Esophagus muscularis mucosa (tissue), 4 donors: ENCODE results near the gene RNASEH1. TPM values are rescaled to one million over a fixed set of nuclear protein-coding genes. Genes with fewer than 3 reads are reported as not detected.
A peak's percentile ranks its signal among the peaks of the same experiment; 100 is the strongest.
"Not testable (repeated sequence)": the region's sequence is repeated elsewhere in the genome, so short reads cannot be mapped to it uniquely, and the experiment has no call there.

ENCODE experiments used
- DNase-seq: peaks from one replicate; pipeline ENCODE4 v3.0.0-alpha.2; 2017; ENCODE audit errors: extremely low spot score
- H3K27ac ChIP-seq, 4 donors: fragments of 200-600 bp; sonication (generic); replicated peaks in 1 of 4; 1 replicate in 3 of 4; 2 replicates in 1 of 4; pipeline ENCODE4 v1.5.1; 2016 to 2019; ENCODE audit warnings: mild to moderate bottlenecking in 1 of 4
- H3K27me3 ChIP-seq, 4 donors: fragments of 200-600 bp; sonication (generic); one replicate each; pipeline versions ENCODE4 v1.5.1 to v1.6.0; 2016 to 2019
- H3K36me3 ChIP-seq, 4 donors: fragments of 200-600 bp; sonication (generic); one replicate each; pipeline ENCODE4 v1.5.1; 2016 to 2019
- H3K4me1 ChIP-seq, 4 donors: fragments of 200-600 bp; sonication (generic); one replicate each; pipeline ENCODE4 v1.5.1; 2016 to 2019
- H3K4me3 ChIP-seq, 4 donors: fragments of 200-600 bp; sonication (generic); 1 replicate in 2 of 4; 2 replicates in 2 of 4; pipeline ENCODE4 v1.5.1; 2016 to 2019; ENCODE audit warnings: mild to moderate bottlenecking in 4 of 4, moderate library complexity in 1 of 4
- H3K9me3 ChIP-seq, 4 donors: fragments of 200-600 bp; sonication (generic); 1 replicate in 3 of 4; 2 replicates in 1 of 4; pipeline ENCODE4 v1.5.1; 2016 to 2019
- CTCF ChIP-seq, 3 experiments: fragments of 200-600 bp in 2 of 3; fragments of 450-650 bp in 1 of 3; sonication (generic) in 2 of 3; IDR thresholded peaks; one replicate each; pipeline ENCODE4 v1.5.1; 2017 to 2019; ENCODE audit warnings: antibody characterized with exemption in 3 of 3, mild to moderate bottlenecking in 2 of 3, moderate library complexity in 1 of 3
- EP300 ChIP-seq: sonication (generic); formaldehyde crosslinking; IDR thresholded peaks from one replicate; pipeline ENCODE4 v1.6.1; 2017; ENCODE audit warnings: antibody characterized with exemption
- POLR2A ChIP-seq: fragments of 450-650 bp; IDR thresholded peaks from one replicate; pipeline ENCODE4 v1.6.1; 2017; ENCODE audit warnings: antibody characterized with exemption, moderate library complexity, mild to moderate bottlenecking, low read depth
- POLR2AphosphoS5 ChIP-seq, 2 donors: sonication (generic); formaldehyde crosslinking; IDR thresholded peaks; one replicate each; pipeline ENCODE4 v1.6.1; 2017; ENCODE audit warnings: antibody characterized with exemption in 2 of 2
- WGBS: methylation state at CpG from one replicate; pipeline ENCODE4 v1.1.5; 2018; 5-methylcytosine and 5-hydroxymethylcytosine counted together
- intact Hi-C: fragments of 100-400 bp; cut with DNase I; formaldehyde crosslinking; loops from one replicate; pipeline ENCODE4 v1.15.1; 2023
- total RNA-seq, 4 donors: library from RNA; depleted of rRNA; stranded (reverse); fragments of >200 nt; gene quantifications; one replicate each; pipeline versions ENCODE4 v1.1.0 to v1.2.1, GENCODE V29; 2016

The RNASEH1 gene
- total RNA-seq, 4 donors from 2014 or later: 30.2 to 36.5 (median 34.5) TPM

GRCh38 chr2:3518496-3519254 is 39.5 kb downstream of the RNASEH1 start:
- Histone ChIP-seq H3K4me3 (peak overlapping the region; percentile 86 to 96 (median 91)), H3K36me3 (peaks cover 0 to 7% (median 1%) of the 10 kb centered on the region in 4 donors), H3K4me1 (peaks cover 20 to 55% (median 47%) of the 10 kb centered on the region in 4 donors), H3K27ac (peak overlapping the region; percentile 99 to 100 (median 100)), H3K27me3 (no peaks in the 10 kb centered on the region), H3K9me3 (no peaks in the 10 kb centered on the region)
- 0% methylated on average over 28 of the region's 67 CpGs for WGBS
- TF ChIP-seq CTCF (IDR thresholded peaks at IDR 0.05) (no peak), POLR2A (peak; percentile 56), POLR2AphosphoS5 (IDR thresholded peaks at IDR 0.05) (peak; percentile 85 to 86)
- peak; percentile 98 for DNase-seq
- intact Hi-C loops: loop anchor here (5.0 kb wide), 2 partner anchors 46 to 59 kb away; partner anchors contain the start of gene RPS7

- no peaks in the 10 kb centered on the region for H3K27me3 ChIP-seq
- peak overlapping the region; percentile 86 to 96 (median 91) for H3K4me3 ChIP-seq
- peak overlapping the region; percentile 99 to 100 (median 100) for H3K27ac ChIP-seq
- intact Hi-C loops: loop anchor here (5.0 kb wide), 2 partner anchors 46 to 59 kb away; partner anchors contain the start of gene RPS7
- no peak for TF ChIP-seq POLR2AphosphoS5 (IDR thresholded peaks at IDR 0.05)
- no peak for TF ChIP-seq POLR2A
- no peak for TF ChIP-seq CTCF (IDR thresholded peaks at IDR 0.05)
- 29% methylated on average over 3 of the region's 3 CpGs for WGBS
- no peaks in the 10 kb centered on the region for H3K9me3 ChIP-seq
- H3K4me1 ChIP-seq: peaks cover 14 to 49% (median 41%) of the 10 kb centered on the region in 4 donors
- DNase-seq: no peak
- H3K36me3 ChIP-seq: peaks cover 0 to 13% (median 8%) of the 10 kb centered on the region in 4 donors
These were observed 40.1 kb downstream of the RNASEH1 start for GRCh38 chr2:3517948-3518495.

GRCh38 chr2:3516831-3517230 is 41.3 kb downstream of the RNASEH1 start:
- Histone ChIP-seq H3K36me3 (peaks cover 9 to 25% (median 20%) of the 10 kb centered on the region in 4 donors), H3K4me3 (no peak overlapping the region), H3K4me1 (peaks cover 14 to 37% (median 29%) of the 10 kb centered on the region in 4 donors), H3K27me3 (no peaks in the 10 kb centered on the region), H3K9me3 (no peaks in the 10 kb centered on the region), H3K27ac (no peak overlapping the region)
- 95% methylated on average over 3 of the region's 3 CpGs for WGBS
- intact Hi-C loops: loop anchor here (5.0 kb wide), 2 partner anchors 45 to 60 kb away; partner anchors contain the start of gene RPS7
- DNase-seq: no peak
- TF ChIP-seq POLR2A (no peak), CTCF (IDR thresholded peaks at IDR 0.05) (no peak), EP300 (no peak), POLR2AphosphoS5 (IDR thresholded peaks at IDR 0.05) (no peak)

- 94% methylated on average over 5 of the region's 5 CpGs for WGBS
These were observed 42.7 kb downstream of the RNASEH1 start for GRCh38 chr2:3515438-3515837.

GRCh38 chr2:3513026-3513810 is 44.9 kb downstream of the RNASEH1 start:
- peaks cover 25 to 57% (median 44%) of the 10 kb centered on the region in 4 donors for H3K36me3 ChIP-seq
- intact Hi-C loops: no loop called here

More at GRCh38 chr2:3515438-3515837, 42.7 kb downstream of the RNASEH1 start:
- not testable (repeated sequence) for H3K27ac ChIP-seq, H3K9me3 ChIP-seq, H3K27me3 ChIP-seq, DNase-seq, H3K4me3 ChIP-seq
- H3K4me1 ChIP-seq: peaks cover 8 to 29% (median 19%) of the 10 kb centered on the region in 4 donors
- intact Hi-C loops: loop anchor here (5.0 kb wide), 2 partner anchors 43 to 62 kb away; partner anchors contain the start of gene RPS7
- peaks cover 20 to 39% (median 34%) of the 10 kb centered on the region in 4 donors for H3K36me3 ChIP-seq

More at GRCh38 chr2:3513026-3513810, 44.9 kb downstream of the RNASEH1 start:
- Histone ChIP-seq H3K4me3 (no peak overlapping the region), H3K27me3 (no peaks in the 10 kb centered on the region), H3K27ac (no peak overlapping the region), H3K9me3 (no peaks in the 10 kb centered on the region), H3K4me1 (peaks cover 0 to 16% (median 11%) of the 10 kb centered on the region in 4 donors)
- 97% methylated on average over 3 of the region's 3 CpGs for WGBS
- no peak for DNase-seq
- TF ChIP-seq CTCF (IDR thresholded peaks at IDR 0.05) (no peak), POLR2AphosphoS5 (IDR thresholded peaks at IDR 0.05) (no peak)
